Adrenal gland (tissue), 5 donors: ENCODE measurements around the gene MYPN.

Source experiments
- POLR2A ChIP-seq, 2 donors: fragments of 450-650 bp; IDR thresholded peaks; one replicate each; pipeline ENCODE4 v1.6.1; 2017; ENCODE audit warnings: antibody characterized with exemption in 2 of 2, mild to moderate bottlenecking in 2 of 2, moderate library complexity in 1 of 2
- TF ChIP-seq, protein P1 (sequence below), 6 experiments: fragments of 450-650 bp in 4 of 6; fragments of 200-600 bp in 2 of 6; sonication (generic) in 1 of 6; IDR thresholded peaks; 1 replicate in 5 of 6; 2 replicates in 1 of 6; pipeline versions ENCODE4 v1.5.1 to v1.8.0; 2016 to 2021; ENCODE audit warnings: antibody characterized with exemption in 6 of 6, mild to moderate bottlenecking in 2 of 6, moderate library complexity in 1 of 6
- donor health status: DM: no; HTN: no; CAD: no.

DNA sequence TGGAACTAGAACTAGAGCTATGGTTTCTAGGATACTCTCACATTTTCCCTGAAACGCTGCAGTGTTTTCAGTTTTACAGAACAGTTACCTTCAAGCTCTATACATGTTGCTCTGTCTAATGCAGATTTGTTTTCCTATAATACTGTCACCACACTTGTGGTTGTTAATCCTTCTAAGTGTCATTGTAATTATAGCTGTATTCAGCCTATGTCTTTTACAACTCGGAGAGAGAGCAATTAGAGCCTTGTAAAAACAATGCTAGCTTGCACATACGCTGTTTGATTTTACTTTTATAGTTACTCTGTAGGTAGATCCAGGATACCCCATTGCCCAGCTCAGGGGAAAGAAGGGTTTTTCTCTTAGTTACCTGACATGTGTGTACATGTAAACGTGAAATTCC is 67.5 kb downstream of the MYPN start:
- TF ChIP-seq, protein P1, sequence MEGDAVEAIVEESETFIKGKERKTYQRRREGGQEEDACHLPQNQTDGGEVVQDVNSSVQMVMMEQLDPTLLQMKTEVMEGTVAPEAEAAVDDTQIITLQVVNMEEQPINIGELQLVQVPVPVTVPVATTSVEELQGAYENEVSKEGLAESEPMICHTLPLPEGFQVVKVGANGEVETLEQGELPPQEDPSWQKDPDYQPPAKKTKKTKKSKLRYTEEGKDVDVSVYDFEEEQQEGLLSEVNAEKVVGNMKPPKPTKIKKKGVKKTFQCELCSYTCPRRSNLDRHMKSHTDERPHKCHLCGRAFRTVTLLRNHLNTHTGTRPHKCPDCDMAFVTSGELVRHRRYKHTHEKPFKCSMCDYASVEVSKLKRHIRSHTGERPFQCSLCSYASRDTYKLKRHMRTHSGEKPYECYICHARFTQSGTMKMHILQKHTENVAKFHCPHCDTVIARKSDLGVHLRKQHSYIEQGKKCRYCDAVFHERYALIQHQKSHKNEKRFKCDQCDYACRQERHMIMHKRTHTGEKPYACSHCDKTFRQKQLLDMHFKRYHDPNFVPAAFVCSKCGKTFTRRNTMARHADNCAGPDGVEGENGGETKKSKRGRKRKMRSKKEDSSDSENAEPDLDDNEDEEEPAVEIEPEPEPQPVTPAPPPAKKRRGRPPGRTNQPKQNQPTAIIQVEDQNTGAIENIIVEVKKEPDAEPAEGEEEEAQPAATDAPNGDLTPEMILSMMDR (IDR thresholded peaks at IDR 0.05): no peak
- TF ChIP-seq POLR2A (IDR thresholded peaks at IDR 0.05): no peak
